Measurements from ENCODE around the gene CRYL1.

Gene CRYL1

DNA sequence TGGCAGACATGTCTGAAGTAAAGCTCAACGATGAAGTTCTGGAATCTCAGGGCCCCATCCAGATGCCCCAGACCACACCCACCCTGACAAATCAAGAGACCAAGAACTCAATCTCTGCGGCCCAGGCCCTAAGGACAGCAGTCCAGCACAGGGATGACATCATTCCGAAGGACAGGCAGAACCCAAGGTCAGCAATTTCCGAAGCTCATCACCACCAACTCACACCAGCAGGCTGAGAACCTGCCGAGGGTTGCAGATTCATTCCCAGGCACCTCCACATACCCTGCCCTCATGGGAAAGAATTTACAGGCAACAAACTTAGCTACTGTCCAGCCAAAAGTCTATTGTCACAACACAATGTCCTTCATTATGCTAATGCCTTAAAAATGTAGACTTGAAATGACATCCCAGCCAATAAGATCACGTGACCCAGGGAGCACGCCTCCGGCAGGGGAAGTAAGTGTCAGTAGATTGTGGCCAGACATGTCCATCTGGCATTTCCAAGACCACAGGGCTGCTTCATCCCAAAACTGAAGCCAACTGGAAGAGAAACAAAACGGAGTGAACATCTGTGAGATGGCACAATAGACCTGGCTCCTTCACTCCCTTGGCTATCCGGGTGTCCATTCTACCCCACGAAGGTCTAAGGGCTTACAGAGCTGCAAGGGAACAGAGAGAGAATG, 98.8 kb downstream of the CRYL1 start:
- no peak for DNase-seq (ENCODE audit: low read depth in 2 of 2, low spot score in 1 of 2)

DNA sequence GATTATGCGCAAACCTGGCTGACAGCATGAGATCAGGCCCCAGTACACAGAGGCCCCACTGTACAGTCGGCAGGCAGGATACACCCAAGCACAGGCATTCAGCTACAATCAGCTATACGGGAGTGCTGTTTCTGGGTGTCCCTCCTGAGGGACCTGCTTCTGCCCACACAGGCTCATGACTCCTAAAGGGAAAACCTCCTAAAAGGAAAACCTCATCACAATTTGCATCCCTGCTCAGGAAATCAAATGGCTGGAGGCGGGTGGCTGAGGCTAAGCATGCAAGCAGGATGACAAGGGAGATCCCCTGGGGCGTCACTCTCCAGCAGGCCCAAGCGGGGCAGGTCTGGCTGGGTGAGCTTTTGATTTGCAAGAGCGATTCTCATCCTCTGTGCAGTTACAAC, 99.8 kb downstream of the CRYL1 start:
- no peak for DNase-seq (ENCODE audit: low read depth in 2 of 2, low spot score in 1 of 2)

DNA sequence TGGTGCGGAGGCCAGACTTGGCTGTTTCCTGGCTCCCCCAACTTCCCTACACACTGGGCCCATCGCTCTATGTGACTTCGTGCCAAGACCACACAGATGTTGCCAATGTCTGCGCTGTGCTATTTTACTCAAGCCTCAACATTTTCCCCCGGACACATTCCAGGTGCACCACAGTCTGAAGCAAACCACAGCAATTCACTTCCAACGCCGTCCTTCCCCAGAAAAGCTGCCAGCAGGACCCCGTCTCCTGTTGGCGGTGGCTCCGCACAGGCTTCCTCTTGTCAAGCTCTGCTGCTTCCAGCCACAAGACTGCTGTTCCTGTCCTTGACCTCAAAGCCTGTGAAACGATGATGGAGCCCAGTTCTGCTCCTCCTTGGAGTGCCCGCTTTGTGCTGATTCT, 100.7 kb downstream of the CRYL1 start:
- no peak for DNase-seq (ENCODE audit: low read depth in 2 of 2, low spot score in 1 of 2)

DNA sequence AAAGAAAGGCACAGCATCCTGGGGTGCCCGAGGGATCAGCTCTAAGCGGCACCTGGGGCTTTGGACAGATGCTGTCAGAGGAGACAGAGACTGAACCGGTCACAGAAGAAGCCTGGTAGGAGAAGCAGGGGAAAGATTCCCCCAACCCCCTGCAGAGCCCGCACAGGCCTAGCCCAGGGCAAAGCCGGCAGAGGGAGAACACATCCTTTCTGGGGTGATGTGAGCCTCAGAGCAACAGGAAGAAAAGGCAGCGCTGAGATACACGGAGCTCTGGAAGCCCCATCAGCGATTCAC, 101.2 kb downstream of the CRYL1 start:
- DNase-seq (ENCODE audit: low read depth in 2 of 2, low spot score in 1 of 2): no peak

DNA sequence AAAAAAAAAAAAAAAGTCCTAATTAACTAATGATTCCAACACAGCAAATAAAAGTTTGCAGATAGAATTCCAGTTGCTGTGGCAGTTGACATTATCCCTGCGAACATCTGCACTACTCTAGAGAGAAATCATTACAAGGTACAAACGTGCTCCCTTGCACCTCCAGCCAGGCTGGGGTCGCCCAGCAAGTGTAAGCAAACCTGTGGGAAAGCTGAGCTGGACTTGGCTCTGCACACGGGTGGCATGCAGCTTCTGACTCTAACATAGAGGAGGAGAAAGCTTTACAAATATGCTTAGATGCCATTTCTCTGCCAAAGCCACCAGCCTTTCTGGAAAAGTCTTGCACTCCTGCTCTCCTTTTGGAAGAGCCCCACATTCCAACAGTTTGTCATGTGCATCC, 103.3 kb downstream of the CRYL1 start:
- no peak for DNase-seq (ENCODE audit: low read depth in 2 of 2, low spot score in 1 of 2)

DNA sequence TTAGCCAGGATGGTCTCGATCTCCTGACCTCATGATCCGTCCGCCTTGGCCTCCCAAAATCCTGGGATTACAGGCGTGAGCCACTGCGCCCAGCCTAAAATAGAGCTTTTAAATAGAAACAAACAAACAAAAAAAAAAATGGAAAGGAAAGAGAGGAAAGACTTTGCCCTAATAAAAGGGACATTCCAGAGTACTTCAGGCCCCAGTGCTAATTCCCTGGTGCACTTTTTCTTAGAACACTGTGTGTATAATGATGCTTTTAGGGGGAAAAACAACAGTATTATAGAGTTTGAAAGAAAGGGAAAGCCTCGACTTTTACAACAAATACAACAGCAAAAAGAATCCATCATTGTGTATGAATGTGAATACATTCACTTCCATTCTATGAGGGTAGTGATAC, 104.7 kb downstream of the CRYL1 start:
- no peak for DNase-seq (ENCODE audit: low read depth in 2 of 2, low spot score in 1 of 2)

DNA sequence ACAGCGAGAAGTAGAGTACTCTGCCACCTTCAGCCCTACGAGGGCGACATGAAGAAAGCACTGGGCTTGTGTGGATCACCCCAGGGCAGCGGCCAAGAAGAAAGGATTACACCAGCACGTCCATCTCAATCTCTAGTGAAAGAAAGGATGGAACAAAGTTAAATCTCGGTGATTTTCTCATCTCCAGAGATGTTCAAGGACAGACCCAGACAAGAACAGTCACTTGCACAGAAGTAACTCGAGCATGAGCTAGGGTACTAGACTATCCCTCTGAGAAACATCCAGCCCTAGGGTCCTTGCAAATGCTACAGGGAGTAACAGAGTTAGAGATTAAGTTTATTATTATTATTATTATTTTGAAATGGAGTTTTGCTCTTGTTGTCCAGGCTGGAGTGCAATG, 106.7 kb downstream of the CRYL1 start:
- no peak for DNase-seq (ENCODE audit: low read depth in 2 of 2, low spot score in 1 of 2)

DNA sequence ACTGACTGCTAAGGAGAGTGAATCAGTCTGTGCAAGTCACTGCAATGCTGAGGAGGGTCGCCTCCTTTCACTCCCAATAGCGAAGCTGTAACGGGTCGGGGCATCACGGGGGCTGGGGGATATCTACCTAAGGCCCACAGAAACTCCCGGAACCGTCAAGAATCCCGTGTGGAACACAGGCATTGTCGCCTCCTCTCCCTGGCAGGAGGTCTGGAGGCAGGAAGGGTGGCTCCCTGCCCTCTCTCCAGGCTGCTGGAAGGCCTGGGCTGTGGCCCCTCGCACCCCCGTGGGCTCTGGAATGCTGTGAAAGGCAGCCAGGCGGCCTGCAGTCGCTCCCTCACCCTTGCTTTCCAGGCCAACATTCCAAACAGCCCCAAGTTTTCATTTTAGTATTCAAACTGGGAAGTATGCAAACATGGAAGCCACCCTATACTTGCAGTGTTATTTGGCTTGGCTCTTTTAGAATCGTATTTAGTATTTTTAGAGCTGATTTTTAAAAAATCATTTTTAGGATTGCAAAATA, 109.4 kb downstream of the CRYL1 start:
- DNase-seq (ENCODE audit: low read depth in 2 of 2, low spot score in 1 of 2): no peak

DNA sequence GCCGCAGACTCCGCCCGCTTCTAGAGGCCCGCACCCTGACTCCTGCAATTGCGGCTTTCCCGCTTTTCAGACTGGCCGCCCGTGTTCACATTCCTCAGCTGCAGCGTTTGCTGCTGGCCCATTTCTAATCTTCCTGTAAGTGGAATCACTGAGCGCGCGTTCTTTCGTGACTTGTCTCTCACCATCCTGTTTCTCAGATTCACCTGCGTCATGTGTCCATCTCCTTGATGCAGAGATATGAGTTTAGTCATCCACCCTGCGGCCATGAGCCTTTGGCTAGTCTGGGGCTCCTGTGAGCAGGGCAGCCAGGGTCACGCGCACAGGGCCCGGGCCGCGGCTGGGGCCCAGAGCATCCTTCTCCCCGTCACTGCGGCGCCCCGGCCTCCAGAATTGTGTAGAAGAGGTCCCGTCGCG, 110.0 kb downstream of the CRYL1 start:
- DNase-seq (ENCODE audit: low read depth in 2 of 2, low spot score in 1 of 2): no peak

DNA sequence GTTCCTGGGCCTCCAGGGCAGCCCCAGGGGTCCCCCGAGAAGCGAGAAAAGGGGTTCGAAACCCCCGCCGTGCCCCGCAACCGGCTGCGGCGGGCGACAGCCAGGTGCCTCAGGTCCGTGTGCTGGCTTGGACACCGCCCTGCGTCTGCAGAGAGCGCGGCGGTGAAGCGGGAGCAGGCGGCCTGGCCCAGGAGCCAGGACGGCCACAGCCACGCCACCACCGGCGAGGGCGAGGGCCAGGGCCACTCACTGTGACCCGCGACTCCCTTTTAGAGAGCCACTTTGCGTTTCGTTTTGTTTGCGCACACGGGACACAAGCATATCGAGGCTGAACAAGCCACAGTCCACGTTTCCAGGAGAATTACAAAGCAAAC, 110.4 kb downstream of the CRYL1 start:
- no peak for DNase-seq (ENCODE audit: low read depth in 2 of 2, low spot score in 1 of 2)

DNA sequence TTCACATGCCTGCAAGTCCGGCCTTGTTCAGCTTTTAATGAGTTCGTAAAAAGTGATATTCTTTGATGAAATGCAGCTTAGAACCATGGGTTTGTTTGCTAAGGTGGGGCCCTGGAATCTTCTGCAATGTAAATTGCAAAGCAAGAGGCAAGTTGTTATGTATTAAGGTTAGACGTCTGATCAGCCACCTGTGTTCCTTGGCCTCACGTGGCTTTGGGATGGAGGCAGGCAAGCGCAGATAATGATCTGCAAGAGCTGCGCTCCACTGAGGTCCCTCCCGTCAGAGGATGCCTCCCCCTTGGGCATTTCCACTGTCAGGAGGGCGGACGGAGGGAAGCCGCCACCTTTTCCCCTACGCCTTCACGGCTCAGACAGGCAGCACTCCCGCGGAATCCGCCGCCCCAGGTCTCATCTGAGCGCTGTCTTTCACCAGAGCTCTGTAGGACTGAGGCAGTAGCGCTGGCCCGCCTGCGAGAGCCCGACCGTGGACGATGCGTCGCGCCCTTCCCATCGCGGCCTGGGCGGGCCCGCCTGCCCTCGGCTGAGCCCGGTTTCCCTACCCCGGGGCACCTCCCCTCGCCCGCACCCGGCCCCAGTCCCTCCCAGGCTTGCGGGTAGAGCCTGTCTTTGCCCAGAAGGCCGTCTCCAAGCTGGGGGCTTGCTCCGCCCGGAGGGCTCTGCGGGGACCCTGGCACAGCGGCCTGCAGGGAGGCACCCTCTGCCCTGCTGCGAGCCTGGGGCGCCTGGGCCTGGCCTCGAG, 110.9 kb downstream of the CRYL1 start:
- no peak for DNase-seq (ENCODE audit: low read depth in 2 of 2, low spot score in 1 of 2)

DNA sequence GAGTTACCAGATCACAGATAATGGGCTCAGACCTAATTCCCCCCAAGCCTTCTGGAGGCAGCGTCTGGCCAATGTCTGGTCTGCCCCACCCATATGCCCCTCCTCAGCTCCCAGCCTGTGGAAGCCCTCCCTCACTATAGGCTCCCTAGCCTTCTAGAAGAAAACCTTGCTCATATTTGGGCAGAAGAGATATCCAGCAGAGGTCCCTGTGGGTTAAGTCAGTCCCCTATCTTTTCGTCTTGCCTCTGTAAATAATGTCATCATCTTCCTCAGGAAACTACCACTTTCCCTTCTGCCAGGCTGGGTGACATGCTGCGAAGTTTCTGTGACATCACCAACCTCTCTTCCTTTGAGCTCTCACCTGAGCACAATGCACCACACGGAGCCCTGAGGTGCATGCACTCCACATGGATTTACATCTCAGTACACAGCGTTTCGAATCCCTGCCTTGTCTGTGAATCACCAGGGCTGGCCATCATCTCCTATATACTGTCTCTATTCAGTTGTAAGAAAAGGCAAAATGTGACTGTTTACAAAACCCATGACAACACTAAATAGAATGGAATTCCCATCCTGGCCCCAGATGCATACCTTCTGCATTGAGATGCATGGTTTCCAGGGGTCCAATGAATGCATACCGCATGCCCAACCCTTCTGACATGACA, 112.8 kb downstream of the CRYL1 start:
- DNase-seq (ENCODE audit: low read depth in 2 of 2, low spot score in 1 of 2): no peak

DNA sequence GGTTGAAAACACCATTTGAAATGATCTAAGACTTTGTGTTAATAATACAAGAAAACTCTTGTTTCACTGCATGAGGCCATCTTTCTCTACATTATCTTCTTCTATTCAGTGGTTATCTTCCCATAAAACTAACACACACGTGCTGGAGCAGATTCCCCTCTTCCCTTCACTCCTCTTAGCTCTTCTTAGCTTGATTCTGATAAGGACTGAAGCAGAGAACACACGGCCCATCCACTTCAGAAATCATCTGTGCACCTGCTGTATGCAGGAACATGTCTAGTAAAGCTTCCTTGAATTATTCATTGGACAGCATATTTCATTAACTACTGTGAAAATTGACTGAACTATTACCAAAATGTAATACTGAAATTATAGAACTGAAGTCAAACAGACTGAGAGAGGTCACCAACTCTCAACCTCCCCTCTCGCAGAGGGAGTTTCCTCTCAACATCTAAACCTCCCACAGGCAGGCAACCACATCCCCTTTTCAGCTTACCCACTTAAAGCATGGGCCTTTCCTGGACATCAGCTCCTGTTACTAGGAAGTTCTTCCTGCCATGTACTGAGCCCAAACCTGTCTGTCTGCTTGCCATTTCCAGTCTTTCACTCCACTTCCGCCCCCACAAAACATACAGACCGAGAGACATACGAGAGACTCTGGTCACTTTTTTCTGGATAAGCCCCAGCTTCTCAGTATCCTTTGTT, 113.9 kb downstream of the CRYL1 start:
- no peak for DNase-seq (ENCODE audit: low read depth in 2 of 2, low spot score in 1 of 2)

DNA sequence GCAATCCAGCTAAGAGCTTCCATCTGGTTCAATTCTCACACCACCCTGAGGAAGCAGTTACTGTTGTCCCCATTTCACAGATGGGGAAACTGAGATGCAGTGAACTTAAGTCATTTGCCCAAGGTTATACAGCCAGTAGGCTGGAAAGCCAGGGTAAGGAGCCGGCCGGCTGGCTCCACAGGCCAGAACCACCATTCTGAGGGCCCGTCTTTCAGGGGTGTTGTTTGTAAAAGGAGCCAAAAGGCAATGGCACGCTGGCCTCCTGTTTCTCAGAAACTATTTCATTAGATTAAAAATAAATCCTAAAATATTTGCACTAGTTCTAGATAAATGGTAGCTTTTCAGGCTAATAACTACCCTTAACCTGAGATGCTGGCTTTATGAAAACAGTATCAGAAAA, 114.9 kb downstream of the CRYL1 start:
- no peak for DNase-seq (ENCODE audit: low read depth in 2 of 2, low spot score in 1 of 2)

DNA sequence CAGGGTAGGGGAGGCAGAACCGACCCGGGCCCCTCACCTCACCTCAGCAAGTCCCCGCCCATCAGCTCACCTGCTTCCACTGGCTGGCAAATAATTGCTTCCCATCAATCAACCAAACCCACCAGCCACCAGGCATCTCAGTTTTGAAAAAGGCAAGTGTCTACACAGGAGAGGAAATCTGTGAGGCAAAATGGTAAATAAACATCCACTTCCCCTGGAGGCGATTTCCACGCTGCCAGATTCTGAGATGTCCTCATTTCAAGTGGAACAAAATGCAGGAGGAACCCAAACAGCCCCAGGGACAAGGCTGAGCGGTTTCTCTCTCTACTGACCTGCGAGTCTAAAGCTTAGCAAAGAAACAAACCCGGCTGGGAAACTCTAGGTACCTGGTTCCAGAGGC, 117.5 kb downstream of the CRYL1 start:
- DNase-seq (ENCODE audit: low read depth in 2 of 2, low spot score in 1 of 2): no peak

DNA sequence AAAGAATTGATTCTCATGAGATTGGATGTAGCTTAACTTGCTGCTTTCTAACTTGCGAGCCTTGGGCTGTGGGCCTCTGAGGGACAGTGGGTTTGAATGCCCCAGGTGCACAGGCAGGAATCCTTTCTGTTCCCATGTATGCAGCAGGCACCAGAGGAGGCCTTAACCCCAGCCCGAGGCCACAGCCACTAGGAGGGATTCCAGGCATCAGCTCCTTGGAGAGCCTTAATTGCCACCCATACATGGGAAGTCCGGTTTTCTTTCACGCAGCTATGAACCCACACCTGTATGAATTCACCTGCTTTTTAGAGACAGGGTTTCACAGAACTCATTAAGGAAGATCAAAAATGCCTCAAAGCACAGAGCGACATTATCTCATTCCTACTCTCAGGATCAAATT, 117.9 kb downstream of the CRYL1 start:
- DNase-seq (ENCODE audit: low read depth in 2 of 2, low spot score in 1 of 2): no peak

DNA sequence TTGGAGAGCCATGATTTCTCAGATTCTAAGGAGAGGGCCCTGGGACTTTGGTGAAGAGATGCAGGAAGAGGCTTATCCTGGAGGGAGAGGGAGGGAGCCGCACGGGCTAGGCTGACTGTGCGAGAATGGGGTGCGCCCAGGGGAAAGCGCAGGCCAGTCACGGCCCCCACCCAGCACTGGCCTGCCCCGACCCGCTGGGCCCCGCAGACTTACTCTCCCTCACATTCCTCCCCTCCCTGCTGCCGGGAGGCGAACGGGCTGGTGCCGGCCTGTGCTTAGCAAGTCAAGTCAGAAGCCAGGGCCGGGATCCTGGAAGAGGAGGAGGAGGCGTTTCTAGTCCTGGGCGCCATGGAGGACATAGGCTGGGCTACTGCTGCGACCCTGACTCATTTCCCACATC, 120.0 kb downstream of the CRYL1 start:
- no peak for DNase-seq (ENCODE audit: low read depth in 2 of 2, low spot score in 1 of 2)

DNA sequence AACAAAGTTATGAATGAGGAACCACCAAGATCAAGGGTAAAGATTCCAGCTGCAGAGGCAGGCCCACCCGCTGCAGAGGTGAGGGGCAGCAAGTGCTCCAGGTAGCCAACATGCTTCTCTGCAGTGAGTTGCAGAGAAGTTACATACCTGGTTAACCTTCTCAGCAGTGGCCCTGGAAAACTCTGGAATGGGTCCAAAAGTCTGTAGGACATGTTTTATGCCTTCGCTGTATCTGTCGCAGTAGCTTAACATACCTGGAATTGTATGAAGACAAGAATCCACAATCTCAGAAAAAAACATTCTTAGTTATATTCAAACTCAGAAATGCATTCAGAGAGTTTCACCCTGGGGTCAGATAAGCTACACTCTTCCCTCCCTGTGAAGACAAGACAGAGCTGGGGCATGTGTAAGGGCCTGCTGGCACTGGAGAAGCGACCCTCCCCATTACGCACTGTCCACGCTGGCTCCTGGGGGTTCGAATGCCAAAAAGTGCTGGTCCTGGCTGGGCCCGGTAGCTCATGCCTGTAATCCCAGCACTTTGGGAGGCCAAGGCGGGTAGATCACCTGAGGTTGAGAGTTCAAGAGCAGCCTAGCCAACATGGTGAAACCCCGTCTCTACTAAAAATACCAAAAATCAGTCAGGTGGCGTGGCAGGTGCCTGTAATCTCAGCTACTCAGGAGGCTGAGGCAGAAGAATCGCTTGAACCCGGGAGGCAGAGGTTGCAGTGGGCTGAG, 121.0 kb downstream of the CRYL1 start:
- no peak for DNase-seq (ENCODE audit: low read depth in 2 of 2, low spot score in 1 of 2)

DNA sequence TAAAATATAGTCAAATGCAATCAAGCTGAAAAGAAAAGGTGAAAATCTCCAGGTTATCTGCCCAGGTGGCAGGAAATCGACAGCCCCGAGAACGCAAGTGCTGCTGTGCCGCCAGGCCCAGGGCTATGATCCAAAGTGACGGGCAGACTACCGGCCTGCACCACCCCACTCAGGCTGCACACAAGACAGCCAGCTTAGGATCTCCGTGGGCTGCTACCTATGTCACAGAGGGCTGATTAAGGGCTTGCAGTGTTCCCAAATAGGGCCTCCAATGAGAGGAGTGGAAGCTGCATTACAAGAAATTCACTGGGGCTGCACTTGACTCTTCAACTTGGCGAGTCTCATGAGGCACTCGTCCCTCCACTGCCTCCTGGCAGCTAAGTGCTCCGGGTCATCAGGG, 121.8 kb downstream of the CRYL1 start:
- no peak for DNase-seq (ENCODE audit: low read depth in 2 of 2, low spot score in 1 of 2)

DNA sequence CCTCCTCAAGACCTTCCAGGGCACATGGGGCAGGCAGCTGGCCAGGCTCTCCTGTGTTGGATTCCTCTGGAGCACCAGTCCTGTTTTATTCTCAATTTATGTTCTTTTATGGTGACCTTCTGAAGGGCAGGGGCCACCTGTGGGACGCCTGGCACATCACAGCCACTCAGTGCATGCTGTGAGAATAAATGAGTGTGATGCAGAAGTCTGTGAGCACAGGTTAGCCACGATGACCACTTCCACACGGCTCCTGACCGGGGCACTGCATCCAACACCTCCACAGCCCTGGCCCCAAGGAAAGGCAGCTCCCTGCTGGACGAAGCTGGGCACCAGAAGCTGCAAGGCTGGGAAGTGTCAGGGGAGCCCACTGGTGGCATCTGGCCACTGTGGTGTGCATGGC, 122.8 kb downstream of the CRYL1 start:
- DNase-seq (ENCODE audit: low read depth in 2 of 2, low spot score in 1 of 2): no peak

Data from stimulated activated CD8-positive, alpha-beta memory T cell treated with anti-CD3 and anti-CD28 coated beads, Interleukin-4, amount 100 ng/mL, for 4 hours (primary cell).